ENCODE results near the gene IFIT2.

- TF ChIP-seq EZH2 (IDR thresholded peaks at IDR 0.05; ENCODE audit: borderline replicate concordance, low read depth, low read length, poor library complexity, severe bottlenecking), result no peak
- no peak for TF ChIP-seq CTCF (conservative IDR thresholded peaks at IDR 0.05; ENCODE audit: low read depth, low read length)
Observed at GRCh38 chr10:89279421-89279869, 22.4 kb upstream of the IFIT2 start.

Data from A673 (cell line).